Transverse colon (tissue), 4 donors: ENCODE results near the gene LMO1.

Source experiments
- CTCF ChIP-seq, 5 experiments: fragments of 200-600 bp in 3 of 5; fragments of 450-650 bp in 2 of 5; sonication (generic) in 3 of 5; IDR thresholded peaks; 1 replicate in 2 of 5; 2 replicates in 3 of 5; pipeline ENCODE4 v1.5.1; 2016 to 2017; ENCODE audit warnings: antibody characterized with exemption in 5 of 5, inconsistent platforms in 3 of 5, mild to moderate bottlenecking in 2 of 5, moderate library complexity in 1 of 5
- EP300 ChIP-seq: sonication (generic); formaldehyde crosslinking; IDR thresholded peaks from one replicate; pipeline ENCODE4 v1.6.1; 2017; ENCODE audit warnings: antibody characterized with exemption, low read depth
- POLR2A ChIP-seq: fragments of 450-650 bp; IDR thresholded peaks from one replicate; pipeline ENCODE4 v1.6.1; 2016; ENCODE audit warnings: antibody characterized with exemption, mild to moderate bottlenecking, moderate library complexity
- POLR2AphosphoS5 ChIP-seq, 3 donors: sonication (generic); formaldehyde crosslinking; IDR thresholded peaks; one replicate each; pipeline ENCODE4 v1.6.1; 2016; ENCODE audit warnings: antibody characterized with exemption in 3 of 3

- no peak for TF ChIP-seq CTCF (IDR thresholded peaks at IDR 0.05)
- TF ChIP-seq POLR2AphosphoS5 (IDR thresholded peaks at IDR 0.05): no peak
- no peak for TF ChIP-seq POLR2A
- no peak for TF ChIP-seq EP300
Observed at GRCh38 chr11:8196749-8197148, 66.9 kb downstream of the LMO1 start.
